Esophagus muscularis mucosa (tissue), 4 donors: ENCODE measurements around the gene TKTL1.

Experiments
- EP300 ChIP-seq: sonication (generic); formaldehyde crosslinking; IDR thresholded peaks from one replicate; pipeline ENCODE4 v1.6.1; 2017; ENCODE audit warnings: antibody characterized with exemption
- POLR2A ChIP-seq: fragments of 450-650 bp; IDR thresholded peaks from one replicate; pipeline ENCODE4 v1.6.1; 2017; ENCODE audit warnings: antibody characterized with exemption, moderate library complexity, mild to moderate bottlenecking, low read depth
- POLR2AphosphoS5 ChIP-seq, 2 donors: sonication (generic); formaldehyde crosslinking; IDR thresholded peaks; one replicate each; pipeline ENCODE4 v1.6.1; 2017; ENCODE audit warnings: antibody characterized with exemption in 2 of 2
- TF ChIP-seq, protein P1 (sequence below), 3 experiments: fragments of 200-600 bp in 2 of 3; fragments of 450-650 bp in 1 of 3; sonication (generic) in 2 of 3; IDR thresholded peaks; one replicate each; pipeline ENCODE4 v1.5.1; 2017 to 2019; ENCODE audit warnings: antibody characterized with exemption in 3 of 3, mild to moderate bottlenecking in 2 of 3, moderate library complexity in 1 of 3

DNA sequence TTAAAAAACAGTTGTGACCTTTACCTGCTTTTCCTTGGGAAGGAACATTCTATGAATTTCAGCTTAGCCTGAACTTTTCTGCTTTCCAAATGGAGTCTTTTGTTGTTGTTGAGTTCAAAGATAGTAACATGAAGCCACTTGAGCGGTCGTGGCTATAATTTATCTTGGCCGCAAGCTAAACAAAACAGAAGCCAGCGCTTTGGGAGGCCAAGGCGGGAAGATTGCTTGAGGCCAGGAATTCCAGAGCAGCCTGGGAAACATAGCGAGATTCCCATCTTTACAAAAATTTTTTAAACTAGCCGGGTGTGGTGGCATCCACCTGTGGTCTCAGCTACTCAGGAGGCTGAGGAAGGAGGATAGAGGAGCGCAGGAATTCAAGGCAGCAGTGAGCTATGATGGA is 29.9 kb downstream of the TKTL1 start:
- TF ChIP-seq, protein P1, sequence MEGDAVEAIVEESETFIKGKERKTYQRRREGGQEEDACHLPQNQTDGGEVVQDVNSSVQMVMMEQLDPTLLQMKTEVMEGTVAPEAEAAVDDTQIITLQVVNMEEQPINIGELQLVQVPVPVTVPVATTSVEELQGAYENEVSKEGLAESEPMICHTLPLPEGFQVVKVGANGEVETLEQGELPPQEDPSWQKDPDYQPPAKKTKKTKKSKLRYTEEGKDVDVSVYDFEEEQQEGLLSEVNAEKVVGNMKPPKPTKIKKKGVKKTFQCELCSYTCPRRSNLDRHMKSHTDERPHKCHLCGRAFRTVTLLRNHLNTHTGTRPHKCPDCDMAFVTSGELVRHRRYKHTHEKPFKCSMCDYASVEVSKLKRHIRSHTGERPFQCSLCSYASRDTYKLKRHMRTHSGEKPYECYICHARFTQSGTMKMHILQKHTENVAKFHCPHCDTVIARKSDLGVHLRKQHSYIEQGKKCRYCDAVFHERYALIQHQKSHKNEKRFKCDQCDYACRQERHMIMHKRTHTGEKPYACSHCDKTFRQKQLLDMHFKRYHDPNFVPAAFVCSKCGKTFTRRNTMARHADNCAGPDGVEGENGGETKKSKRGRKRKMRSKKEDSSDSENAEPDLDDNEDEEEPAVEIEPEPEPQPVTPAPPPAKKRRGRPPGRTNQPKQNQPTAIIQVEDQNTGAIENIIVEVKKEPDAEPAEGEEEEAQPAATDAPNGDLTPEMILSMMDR (IDR thresholded peaks at IDR 0.05): no peak
- TF ChIP-seq POLR2A (no peak), POLR2AphosphoS5 (IDR thresholded peaks at IDR 0.05) (no peak), EP300 (no peak)
